ENCODE data around the gene KLHL26.

- no peak for TF ChIP-seq CTCF (IDR thresholded peaks at IDR 0.05 in 2 of 3, conservative IDR thresholded peaks at IDR 0.05 in 1 of 3; ENCODE audit: insufficient read depth in 2 of 3, low read depth in 1 of 3, low read length in 3 of 3)
- TF ChIP-seq SRSF9 (IDR thresholded peaks at IDR 0.05; ENCODE audit: borderline replicate concordance, low read depth, low read length) = no peak
- no peak for TF ChIP-seq KLF10 (CRISPR knock-in tag; IDR thresholded peaks at IDR 0.05)
- no peak for TF ChIP-seq SREBF2 (CRISPR knock-in tag; IDR thresholded peaks at IDR 0.05)
- no peak for TF ChIP-seq MLX (CRISPR knock-in tag; conservative IDR thresholded peaks at IDR 0.05)
- no peak for TF ChIP-seq MAFK (IDR thresholded peaks at IDR 0.05; ENCODE audit: low read length)
These were observed 35.2 kb downstream of the KLHL26 start for GRCh38 chr19:18672044-18672451.
